ENCODE data around the gene MARK2. TPM values are rescaled to one million over a fixed set of nuclear protein-coding genes. Genes with fewer than 3 reads are reported as not detected.

The MARK2 gene
- total RNA-seq, 2 donors from 2014 or later, result 39.7 to 39.8 TPM

- Histone ChIP-seq H3K36me3 (ENCODE audit: control insufficient read depth, insufficient read depth, low read length) (peaks cover 26% of the 10 kb centered on the region), H3K27me3 (ENCODE audit: control insufficient read depth, insufficient read depth, low read length, poor library complexity, severe bottlenecking) (no peaks in the 10 kb centered on the region), H3K4me1 (ENCODE audit: control insufficient read depth, insufficient read depth, low read length) (no peaks in the 10 kb centered on the region), H3K9me3 (ENCODE audit: control insufficient read depth, low read length) (no peaks in the 10 kb centered on the region), H3K27ac (ENCODE audit: low read depth, low read length) (no peak overlapping the region), H3K9ac (ENCODE audit: extremely low read depth, low read length, poor library complexity, severe bottlenecking) (no peak overlapping the region), H3K4me3 (ENCODE audit: low read length) (no peak overlapping the region)
- no peaks in the 10 kb centered on the region for H3K9me3 Mint-ChIP-seq
- H3K36me3 Mint-ChIP-seq (ENCODE audit: low read depth), result peaks cover 34% of the 10 kb centered on the region
- H3K27me3 Mint-ChIP-seq (ENCODE audit: insufficient read depth), result no peaks in the 10 kb centered on the region
- H3K4me1 Mint-ChIP-seq, result peaks cover 24% of the 10 kb centered on the region
- 90 to 100% methylated on average over 1 to 2 of the region's 2 CpGs for WGBS, 2 experiments (ENCODE audit: insufficient coverage in 1 of 2, insufficient read length in 1 of 2)
- H3K27ac Mint-ChIP-seq, result no peak overlapping the region
- TF ChIP-seq CTCF (conservative IDR thresholded peaks at IDR 0.05), result no peak
- H3K4me3 Mint-ChIP-seq, result no peak overlapping the region
- DNase-seq, result no peak
These were observed 10.8 kb downstream of the MARK2 start for GRCh38 chr11:63849691-63850090.

- Histone ChIP-seq H3K36me3 (ENCODE audit: control insufficient read depth, insufficient read depth, low read length) (peaks cover 33% of the 10 kb centered on the region), H3K27ac (ENCODE audit: low read depth, low read length) (no peak overlapping the region), H3K27me3 (ENCODE audit: control insufficient read depth, insufficient read depth, low read length, poor library complexity, severe bottlenecking) (no peaks in the 10 kb centered on the region), H3K4me3 (ENCODE audit: low read length) (no peak overlapping the region), H3K9me3 (ENCODE audit: control insufficient read depth, low read length) (no peaks in the 10 kb centered on the region), H3K9ac (ENCODE audit: extremely low read depth, low read length, poor library complexity, severe bottlenecking) (no peak overlapping the region), H3K4me1 (ENCODE audit: control insufficient read depth, insufficient read depth, low read length) (no peaks in the 10 kb centered on the region)
- H3K4me3 Mint-ChIP-seq, result no peak overlapping the region
- H3K27me3 Mint-ChIP-seq (ENCODE audit: insufficient read depth), result no peaks in the 10 kb centered on the region
- no peaks in the 10 kb centered on the region for H3K9me3 Mint-ChIP-seq
- DNase-seq, result no peak
- peaks cover 15% of the 10 kb centered on the region for H3K4me1 Mint-ChIP-seq
- no peak overlapping the region for H3K27ac Mint-ChIP-seq
- whole genome bisulfite sequencing, 2 experiments (ENCODE audit: insufficient coverage in 1 of 2, insufficient read length in 1 of 2), result 93 to 95% methylated on average over 5 of the region's 5 CpGs
- H3K36me3 Mint-ChIP-seq (ENCODE audit: low read depth), result peaks cover 42% of the 10 kb centered on the region
- TF ChIP-seq CTCF (conservative IDR thresholded peaks at IDR 0.05), result no peak
These were observed 12.0 kb downstream of the MARK2 start for GRCh38 chr11:63850920-63851319.

DNA sequence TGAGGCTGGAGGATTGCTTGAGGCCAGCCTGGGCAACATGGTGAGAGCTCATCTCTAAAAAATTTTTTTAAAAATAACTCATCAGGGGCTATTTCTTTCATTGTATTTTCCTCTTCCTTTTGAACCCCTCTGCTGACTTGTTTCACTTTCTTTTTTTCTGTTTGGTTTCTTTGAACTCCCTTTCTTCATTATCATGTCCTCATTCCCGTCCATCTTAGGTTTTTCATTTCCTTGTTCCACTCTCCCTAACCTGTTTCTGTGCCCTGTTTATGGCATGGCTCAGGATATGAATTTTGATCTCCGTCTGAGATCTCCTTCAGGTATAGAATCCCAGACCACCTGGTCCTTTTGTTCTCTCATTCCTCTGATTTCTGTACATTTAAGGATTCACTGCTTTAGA is 12.5 kb downstream of the MARK2 start:
- Histone ChIP-seq H3K27ac (ENCODE audit: low read depth, low read length) (no peak overlapping the region), H3K27me3 (ENCODE audit: control insufficient read depth, insufficient read depth, low read length, poor library complexity, severe bottlenecking) (no peaks in the 10 kb centered on the region), H3K4me1 (ENCODE audit: control insufficient read depth, insufficient read depth, low read length) (no peaks in the 10 kb centered on the region), H3K9me3 (ENCODE audit: control insufficient read depth, low read length) (no peaks in the 10 kb centered on the region), H3K36me3 (ENCODE audit: control insufficient read depth, insufficient read depth, low read length) (peaks cover 33% of the 10 kb centered on the region), H3K9ac (ENCODE audit: extremely low read depth, low read length, poor library complexity, severe bottlenecking) (no peak overlapping the region), H3K4me3 (ENCODE audit: low read length) (no peak overlapping the region)
- DNase-seq, result no peak
- H3K27me3 Mint-ChIP-seq (ENCODE audit: insufficient read depth), result no peaks in the 10 kb centered on the region
- WGBS, 2 experiments (ENCODE audit: insufficient coverage in 1 of 2, insufficient read length in 1 of 2), result 90 to 92% methylated on average over 2 of the region's 2 CpGs
- no peaks in the 10 kb centered on the region for H3K9me3 Mint-ChIP-seq
- H3K4me3 Mint-ChIP-seq, result no peak overlapping the region
- no peak overlapping the region for H3K27ac Mint-ChIP-seq
- H3K4me1 Mint-ChIP-seq, result peaks cover 15% of the 10 kb centered on the region
- TF ChIP-seq CTCF (conservative IDR thresholded peaks at IDR 0.05), result no peak
- H3K36me3 Mint-ChIP-seq (ENCODE audit: low read depth), result peaks cover 41% of the 10 kb centered on the region

Measured in endodermal cell (in vitro differentiated cells).